HFF-Myc (cell line): Measurements from ENCODE around the gene TAF1B.

Experiments used
- DNase-seq: peaks from one replicate; pipeline ENCODE4 v3.0.0-alpha.2; 2011; ENCODE audit warnings: low read depth; ENCODE audit errors: extremely low read depth
- H3K4me3 ChIP-seq: replicated peaks from 2 replicates; pipeline ENCODE4 v1.5.1; 2011; ENCODE audit warnings: low read depth, mild to moderate bottlenecking, control low read depth, low read length
- TF ChIP-seq, protein P1 (sequence below): IDR thresholded peaks from 2 replicates; pipeline ENCODE4 v1.5.1; 2012; ENCODE audit warnings: mild to moderate bottlenecking, low read depth, low read length, control low read depth; ENCODE audit errors: missing control alignments

The TAF1B gene

DNA sequence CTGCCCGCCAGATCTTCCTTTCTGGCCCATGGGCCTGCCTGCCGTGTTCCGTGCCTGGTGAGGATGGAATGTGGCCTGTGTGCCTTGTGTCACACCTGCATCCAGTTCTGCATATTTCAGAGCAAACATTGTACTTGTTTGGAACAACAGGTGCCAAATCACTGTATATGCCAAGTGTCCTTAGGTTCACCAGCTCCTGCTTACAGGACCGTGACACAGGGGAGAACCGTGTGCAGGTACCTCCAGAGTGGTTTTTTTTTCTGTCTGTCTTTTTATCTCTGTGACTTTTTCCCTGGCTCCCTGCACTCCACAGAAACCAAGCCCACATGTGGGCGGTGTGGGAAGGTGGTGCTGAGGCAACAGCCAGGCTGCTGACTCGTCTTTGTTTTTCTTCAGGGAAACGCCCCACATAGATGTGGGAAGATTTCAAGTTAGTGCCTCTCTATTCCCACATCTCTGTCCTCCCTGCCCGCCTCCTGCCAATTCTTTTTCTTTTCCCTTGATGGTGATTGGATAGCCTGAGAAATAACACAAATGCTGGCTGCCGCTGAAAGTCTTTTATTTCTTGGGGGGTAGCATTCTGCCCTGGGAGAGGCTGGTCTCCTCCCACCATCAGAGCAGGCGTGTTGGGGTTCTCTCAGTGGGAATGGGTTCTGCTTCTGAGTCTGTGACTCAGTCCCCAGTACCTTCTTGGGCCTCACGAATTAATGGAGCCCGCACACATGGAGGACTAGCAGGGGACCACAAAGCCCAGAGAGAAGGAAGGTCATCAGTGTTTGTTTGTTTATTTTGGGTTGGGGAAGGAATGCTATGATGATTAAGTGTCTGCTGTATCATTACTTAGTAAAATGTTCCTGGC lies 129.6 kb downstream of the TAF1B start:
- DNase-seq = no peak
- H3K4me3 ChIP-seq = no peak overlapping the region
- TF ChIP-seq, protein P1, sequence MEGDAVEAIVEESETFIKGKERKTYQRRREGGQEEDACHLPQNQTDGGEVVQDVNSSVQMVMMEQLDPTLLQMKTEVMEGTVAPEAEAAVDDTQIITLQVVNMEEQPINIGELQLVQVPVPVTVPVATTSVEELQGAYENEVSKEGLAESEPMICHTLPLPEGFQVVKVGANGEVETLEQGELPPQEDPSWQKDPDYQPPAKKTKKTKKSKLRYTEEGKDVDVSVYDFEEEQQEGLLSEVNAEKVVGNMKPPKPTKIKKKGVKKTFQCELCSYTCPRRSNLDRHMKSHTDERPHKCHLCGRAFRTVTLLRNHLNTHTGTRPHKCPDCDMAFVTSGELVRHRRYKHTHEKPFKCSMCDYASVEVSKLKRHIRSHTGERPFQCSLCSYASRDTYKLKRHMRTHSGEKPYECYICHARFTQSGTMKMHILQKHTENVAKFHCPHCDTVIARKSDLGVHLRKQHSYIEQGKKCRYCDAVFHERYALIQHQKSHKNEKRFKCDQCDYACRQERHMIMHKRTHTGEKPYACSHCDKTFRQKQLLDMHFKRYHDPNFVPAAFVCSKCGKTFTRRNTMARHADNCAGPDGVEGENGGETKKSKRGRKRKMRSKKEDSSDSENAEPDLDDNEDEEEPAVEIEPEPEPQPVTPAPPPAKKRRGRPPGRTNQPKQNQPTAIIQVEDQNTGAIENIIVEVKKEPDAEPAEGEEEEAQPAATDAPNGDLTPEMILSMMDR = no peak

DNA sequence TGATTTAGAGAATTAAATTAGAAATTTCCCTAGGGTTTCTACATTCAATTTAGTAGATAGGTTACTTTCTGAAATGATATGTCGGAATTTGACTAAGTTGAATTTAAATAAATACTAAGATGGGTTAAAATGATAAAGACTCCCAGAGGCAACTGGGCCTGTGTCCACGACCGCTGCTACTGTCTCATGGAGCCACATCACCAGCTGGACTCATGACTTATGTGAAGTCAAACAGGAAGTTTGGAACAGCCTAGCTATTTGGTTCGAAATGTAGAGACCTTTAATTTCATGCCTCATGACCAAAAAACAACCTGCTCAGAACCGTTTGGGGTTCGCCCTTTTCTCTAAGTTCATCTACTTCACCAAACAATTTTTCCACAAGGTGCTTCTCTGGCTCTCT lies 130.4 kb downstream of the TAF1B start:
- no peak overlapping the region for H3K4me3 ChIP-seq
- no peak for DNase-seq
- TF ChIP-seq, protein P1 = no peak

DNA sequence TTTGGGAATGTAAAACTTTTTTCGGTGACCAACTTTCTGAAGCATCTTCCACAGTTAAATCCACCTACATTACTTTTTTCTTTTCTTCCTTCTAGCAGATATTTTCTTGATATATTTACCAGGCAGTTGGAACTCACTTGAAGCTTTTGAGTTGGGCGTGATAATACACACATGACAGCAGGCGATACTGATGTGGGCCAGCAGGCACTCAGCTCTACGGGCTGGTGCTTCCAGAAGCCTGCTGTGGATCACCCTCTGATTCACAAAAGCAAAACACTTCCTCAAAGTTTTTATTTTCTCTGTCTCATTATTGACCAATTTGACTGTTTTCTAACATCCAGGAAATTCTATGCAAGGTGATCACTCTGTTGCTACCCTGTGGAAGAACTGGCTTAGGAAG lies 131.1 kb downstream of the TAF1B start:
- no peak overlapping the region for H3K4me3 ChIP-seq
- TF ChIP-seq, protein P1 = no peak
- no peak for DNase-seq

DNA sequence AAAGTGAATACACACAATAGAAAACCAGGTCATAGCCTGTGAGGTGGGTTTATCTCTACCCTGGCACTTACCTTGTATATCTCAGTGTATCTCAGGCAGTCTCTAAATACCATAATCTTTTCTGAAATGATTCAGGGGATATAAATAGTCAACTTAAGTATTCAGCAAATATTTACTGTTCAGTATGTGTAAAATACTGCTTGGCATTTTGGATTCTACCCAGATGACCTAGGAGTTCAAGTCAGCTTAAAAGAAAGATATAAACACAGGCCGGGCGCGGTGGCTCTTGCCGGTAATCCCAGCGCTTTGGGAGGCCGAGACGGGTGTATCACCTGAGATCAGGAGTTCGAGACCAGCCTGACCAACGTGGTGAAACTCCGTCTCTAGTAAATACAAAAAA lies 132.1 kb downstream of the TAF1B start:
- no peak overlapping the region for H3K4me3 ChIP-seq
- no peak for DNase-seq
- TF ChIP-seq, protein P1 = no peak

DNA sequence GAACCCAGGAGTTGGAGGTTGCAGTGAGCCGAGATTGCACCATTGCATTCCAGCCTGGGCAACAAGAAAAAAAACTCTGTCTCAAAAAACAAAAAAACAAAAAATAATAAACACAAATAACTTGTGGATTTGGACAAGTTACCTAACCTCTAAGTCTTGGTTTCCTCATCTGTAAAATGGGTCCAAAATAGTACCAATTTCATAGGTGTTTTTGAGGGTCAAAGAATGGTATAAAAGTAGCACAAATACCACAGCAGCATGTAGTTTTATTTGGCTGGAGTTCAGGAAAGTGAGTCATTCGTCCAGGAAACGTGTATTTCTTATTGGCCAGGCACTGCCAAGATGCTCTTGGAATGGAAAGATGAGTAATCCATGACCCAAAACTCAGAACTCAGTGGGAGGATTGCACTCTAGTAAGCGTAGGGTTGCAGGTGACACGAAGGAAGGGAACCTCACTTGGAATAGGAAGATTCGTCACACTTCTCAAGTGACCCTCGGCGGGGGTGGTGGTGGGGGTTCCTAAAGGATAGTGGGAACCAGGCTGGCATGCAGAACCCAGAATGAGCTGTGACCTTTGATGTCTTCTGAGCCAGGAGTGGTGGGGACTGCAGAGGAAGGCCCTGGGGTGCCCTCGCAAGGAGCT lies 132.7 kb downstream of the TAF1B start:
- DNase-seq = peak; percentile 97
- TF ChIP-seq, protein P1 = no peak
- no peak overlapping the region for H3K4me3 ChIP-seq

DNA sequence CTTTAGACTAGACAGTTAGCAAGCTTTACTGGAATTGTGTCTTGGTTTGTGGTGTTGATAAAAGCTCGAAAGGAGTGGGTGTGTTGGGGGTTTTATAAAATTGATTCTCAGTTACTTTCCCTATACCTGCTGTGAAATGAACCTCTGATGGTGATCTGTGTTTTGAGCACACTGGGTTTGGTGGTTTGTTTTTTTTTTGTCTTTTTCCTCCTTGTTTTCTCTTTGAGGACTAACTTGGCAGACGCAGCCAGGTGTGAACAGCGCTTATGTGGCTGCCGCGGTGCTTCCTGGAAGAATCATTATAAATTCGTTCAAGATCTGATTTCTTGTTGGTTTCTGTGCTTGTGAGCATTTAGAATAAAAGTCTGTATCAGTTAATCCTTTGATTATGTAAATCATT lies 136.7 kb downstream of the TAF1B start:
- TF ChIP-seq, protein P1 = no peak
- H3K4me3 ChIP-seq = no peak overlapping the region
- DNase-seq = no peak
